CD4-positive, alpha-beta T cell treated with Interleukin-4 for 1 hour (primary cell): ENCODE results near the gene SLC8A2.
"Not testable (repeated sequence)": the region's sequence is repeated elsewhere in the genome, so short reads cannot be mapped to it uniquely, and the experiment has no call there.

ENCODE experiments used
- DNase-seq, 2 donors: peaks; one replicate each; pipeline ENCODE4 v3.0.0-alpha.2; 2020 to 2022

The SLC8A2 gene

DNA sequence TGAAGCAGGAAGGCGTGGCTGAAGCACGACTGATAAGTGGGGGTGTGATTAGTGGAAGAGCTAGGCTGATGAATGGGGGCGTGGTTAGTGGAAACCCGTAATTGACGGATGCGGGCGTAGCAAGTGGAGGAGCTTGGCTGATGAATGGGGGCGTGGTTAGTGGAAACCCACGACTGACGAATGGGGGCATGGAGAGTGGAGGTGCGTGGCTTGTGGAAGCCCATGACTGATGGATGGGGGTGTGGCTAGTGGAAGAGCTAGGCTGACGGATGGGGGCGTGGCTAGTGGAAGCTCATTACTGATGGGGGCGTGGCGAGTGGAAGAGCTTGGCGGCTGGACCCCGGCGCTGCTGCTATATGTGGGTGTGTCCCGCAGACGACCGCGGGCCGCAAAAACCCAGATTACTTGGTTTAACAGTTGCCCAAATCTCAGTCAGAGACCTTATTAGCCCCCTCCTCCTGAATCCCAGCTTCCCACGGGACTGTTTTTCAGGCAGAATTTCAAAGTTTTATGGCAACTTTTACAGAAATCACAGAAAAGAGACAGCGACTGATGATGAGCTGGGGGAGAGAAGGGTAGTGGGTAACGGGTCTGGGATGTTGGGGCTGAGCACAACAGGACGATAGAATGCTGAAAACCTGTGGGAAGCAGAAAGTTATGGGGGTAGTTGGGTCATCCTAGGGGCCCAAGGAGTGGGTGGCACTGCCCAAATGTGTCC lies 43.4 kb downstream of the SLC8A2 start:
- DNase-seq: peak; percentile 91

DNA sequence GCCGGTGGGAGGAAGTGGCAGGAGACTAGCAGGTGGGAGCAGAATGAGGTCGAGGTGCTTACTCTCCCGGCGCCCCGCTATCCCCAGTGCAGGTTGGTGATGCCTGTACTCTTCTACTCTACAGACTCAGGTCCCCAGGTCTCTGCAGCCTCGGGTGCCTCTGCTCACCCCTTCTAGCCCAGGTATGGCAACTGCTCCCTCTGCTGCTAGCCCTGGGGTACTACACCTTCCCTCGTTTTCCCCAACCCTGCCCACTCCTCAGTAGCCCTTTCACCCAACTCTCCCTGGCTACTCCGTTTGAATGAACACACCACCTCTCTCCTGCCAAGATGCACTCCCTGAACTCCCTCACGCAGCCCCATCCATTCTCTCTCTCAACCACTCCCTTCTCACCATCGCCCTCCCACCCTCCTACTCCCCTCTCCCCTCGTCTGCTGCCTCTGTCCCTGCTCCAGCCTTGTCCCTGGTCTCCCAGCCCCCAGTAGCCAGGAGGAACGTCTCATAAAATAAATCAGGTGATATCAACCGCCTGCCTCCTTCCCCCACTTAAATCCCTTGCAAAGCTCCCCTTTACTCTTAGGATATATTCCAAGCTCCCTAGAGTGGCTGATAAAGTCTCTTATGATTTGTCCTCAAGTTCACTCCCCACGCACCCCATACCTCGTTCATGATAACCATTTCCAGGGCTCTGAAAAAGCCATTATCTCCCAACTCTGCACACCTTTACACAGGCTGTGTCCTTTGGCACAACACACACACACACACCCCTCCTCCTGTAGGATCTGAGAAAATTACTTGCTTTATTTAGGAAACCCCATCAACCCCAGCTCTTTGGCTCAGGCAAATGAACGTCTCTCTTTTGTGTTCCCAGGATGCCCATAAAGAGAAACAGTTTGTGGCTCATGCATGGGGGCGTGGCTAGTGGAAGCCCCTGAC lies 44.2 kb downstream of the SLC8A2 start:
- DNase-seq: peak; percentile 71 to 75

DNA sequence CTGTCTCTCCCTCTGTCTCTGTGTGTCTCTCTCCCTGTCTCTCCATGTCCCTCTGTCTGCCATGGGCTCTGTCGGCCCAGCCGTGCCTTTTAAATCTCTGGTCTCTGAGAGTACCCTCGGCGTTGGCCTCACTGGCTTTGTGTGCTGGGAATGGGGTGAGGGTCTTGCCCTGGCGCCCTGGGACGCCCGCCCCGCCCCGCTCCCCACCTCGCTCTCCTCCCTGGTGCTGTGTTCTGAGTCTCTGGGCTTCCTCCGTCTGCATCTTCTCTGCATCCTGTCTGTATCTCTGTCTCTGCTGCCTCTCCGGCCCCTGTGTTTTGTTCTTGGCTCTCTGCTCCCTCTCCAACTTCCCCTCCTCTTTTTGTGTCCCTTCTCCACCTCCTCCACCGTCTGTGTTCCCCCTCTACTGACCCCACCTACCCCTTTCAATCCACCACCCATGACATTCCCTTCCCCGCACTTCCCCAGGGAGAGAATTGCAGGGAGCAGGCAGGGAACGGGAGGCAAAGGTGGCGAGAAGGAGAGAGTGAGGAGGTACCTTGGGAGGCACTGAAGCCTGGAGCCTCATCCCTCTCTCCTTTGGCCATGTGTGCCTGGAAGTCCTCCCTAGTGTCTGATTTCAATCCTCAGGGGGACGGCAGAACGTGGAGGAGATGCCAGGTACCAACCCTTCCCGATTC lies 48.4 kb downstream of the SLC8A2 start:
- no peak for DNase-seq

DNA sequence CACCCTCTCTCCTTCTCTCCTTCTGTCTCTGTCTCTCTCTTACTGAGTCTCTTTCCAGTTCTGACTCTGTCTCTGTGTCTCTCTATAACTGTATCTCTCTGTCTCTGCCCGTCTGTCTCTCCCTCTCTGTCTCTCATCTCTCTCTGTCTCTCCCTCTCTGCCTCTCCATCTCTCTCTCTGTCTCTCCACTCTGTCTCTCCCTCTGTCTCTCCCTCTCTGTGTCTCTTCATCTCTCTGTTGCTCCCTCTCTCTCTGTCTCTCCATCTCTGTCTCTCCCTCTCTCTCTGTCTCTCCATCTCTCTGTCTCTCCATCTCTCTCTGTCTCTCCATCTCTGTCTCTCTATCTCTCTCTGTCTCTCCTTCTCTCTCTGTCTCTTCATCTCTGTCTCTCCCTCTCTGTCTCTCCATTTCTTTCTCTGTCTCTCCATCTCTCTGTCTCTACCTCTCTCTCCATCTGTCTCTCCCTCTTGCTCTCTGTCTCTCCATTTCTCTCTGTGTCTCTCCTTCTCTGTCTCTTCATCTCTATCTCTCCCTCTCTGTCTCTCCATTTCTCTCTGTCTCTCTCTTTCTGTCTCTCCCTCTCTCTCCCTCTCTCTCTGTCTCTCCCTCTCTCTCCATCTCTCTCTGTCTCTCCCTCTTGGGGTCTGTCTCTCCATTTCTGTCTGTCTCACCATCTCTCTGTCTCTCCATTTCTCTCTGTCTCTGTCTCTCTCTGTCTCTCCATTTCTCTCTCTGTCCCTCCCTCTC lies 49.1 kb downstream of the SLC8A2 start:
- no peak for DNase-seq

DNA sequence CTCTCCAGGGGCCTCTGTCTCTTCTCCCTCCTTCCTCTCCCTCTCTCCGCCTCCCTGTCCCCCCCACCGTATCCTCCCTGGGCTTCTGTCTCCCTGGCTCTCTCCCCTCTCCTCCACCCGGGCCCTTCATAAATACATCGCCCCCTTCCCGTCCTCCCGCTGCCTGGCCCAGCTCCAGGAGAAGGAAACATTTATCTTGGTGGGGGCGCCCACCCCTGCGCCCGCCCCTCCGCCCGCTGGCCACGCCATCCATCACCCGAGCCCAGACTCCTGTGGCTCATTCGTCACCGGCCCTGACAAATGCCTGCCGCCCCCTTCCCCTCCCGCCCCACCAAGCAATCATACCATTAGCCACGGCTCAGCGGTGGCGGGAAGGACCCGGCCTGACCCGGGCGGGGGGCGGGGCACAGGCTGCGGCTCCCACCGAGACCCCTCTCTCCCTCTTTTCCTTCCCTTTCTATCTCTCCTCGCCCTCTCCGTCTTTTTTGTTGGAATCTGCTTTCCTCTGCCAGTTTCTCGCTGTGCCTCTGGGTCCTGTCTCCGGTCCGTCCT lies 49.8 kb downstream of the SLC8A2 start:
- no peak for DNase-seq

DNA sequence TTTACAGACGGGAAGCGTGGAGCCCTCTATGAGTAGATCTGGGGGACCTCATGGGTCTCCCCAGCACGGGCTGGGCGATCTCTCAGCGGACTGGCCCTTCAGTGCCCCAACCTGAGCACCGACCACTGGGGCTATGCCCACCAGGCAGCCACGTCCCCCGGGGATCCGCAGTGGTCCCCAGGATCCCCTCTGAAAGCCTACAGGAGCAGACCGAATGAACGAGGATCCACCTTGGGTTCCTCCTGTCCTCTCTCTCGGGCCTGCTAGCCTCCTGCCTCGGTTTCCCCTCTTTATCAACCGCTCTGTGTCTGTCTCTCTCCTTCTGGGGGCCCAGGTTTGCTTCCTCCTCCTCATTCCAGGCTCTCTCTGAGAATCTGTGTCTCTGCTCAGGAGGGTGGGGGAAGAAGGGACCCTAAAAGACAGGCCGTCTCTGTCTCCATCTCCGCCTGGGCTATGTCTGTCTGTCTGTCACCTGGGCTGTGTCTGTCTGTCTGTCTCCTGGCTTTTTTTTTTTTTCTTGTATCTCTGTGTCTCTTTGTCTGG lies 50.4 kb downstream of the SLC8A2 start:
- no peak for DNase-seq

DNA sequence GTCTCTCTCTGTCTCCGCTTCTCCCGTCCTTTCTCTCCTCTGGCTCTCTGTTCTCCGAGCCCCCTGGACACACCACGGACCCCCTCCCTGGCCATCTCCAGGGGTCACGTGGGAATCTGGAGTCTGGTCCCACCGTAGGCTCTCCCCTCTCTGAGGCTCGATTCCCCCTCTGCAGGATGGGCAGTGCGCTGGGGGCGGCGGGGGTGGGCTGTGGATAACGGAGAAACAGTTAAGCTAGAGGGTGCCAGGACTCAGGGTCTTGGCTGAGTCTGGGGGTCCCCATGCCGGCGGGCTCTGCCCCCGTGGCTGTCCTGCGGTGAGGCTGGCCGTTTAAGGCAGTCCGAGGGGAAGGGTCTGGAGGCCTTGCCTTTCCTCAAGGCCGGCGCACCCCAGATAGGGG lies 51.9 kb downstream of the SLC8A2 start:
- DNase-seq: no peak

DNA sequence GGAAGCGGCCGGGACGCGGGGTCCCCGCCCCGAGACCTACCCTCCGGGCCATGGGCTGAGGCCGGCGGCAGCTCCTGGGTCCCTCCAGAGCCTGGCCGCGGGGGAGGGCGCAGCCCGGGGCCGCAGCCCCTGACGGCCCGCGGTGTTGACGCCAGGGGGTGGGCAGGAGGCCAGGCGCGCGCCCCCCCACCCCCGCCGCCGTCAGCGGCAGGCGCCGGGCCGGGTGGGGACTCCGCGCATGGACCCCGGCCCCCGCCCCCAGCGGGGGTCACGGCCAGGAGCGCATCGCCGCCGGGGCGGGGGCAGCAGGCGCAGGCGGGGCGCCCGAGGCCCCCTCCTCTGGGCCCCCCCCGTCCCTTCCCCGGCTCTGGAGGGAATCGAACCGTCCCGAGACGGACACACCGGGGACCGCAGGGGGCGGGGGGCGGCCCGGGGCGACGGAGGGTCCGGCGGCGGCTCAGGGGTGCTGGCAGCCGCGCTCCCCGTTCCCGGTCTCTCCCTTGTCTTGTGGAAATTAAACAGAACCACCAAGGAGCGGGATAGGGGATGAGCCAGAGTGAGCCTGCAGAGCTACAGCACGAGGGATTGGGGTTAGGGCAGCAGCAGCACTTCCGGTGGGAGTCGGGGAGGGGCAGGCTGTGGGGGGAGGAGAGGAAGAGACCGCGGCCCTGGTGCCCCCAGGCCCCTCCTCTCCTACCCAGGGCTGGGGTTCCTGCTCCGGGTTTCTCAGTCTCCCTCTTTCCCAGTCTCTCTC lies 52.5 kb downstream of the SLC8A2 start, which contains the start of gene MEIS3:
MEIS3 (minus strand) TSS at position 498 of the 754 bp plus-strand sequence; CDS start at position 52, 446 bp downstream.
- no peak for DNase-seq

DNA sequence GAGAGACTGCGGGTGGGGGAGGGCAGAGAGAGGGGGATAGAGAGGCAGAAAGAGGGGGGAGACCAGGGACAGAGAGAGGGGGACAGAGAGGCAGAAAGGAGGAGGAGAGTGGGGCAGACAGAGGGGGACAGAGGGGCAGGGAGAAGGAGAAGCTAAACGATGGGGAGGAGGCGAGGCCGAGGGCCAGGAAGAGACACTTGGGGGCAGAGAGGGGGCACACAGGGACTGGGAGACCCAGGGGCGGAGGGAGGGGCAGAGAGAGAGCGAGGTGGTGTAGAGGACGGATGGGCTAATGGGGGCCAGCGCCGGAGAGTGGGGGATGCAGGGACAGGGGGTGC lies 53.0 kb downstream of the SLC8A2 start:
- DNase-seq: no peak

DNA sequence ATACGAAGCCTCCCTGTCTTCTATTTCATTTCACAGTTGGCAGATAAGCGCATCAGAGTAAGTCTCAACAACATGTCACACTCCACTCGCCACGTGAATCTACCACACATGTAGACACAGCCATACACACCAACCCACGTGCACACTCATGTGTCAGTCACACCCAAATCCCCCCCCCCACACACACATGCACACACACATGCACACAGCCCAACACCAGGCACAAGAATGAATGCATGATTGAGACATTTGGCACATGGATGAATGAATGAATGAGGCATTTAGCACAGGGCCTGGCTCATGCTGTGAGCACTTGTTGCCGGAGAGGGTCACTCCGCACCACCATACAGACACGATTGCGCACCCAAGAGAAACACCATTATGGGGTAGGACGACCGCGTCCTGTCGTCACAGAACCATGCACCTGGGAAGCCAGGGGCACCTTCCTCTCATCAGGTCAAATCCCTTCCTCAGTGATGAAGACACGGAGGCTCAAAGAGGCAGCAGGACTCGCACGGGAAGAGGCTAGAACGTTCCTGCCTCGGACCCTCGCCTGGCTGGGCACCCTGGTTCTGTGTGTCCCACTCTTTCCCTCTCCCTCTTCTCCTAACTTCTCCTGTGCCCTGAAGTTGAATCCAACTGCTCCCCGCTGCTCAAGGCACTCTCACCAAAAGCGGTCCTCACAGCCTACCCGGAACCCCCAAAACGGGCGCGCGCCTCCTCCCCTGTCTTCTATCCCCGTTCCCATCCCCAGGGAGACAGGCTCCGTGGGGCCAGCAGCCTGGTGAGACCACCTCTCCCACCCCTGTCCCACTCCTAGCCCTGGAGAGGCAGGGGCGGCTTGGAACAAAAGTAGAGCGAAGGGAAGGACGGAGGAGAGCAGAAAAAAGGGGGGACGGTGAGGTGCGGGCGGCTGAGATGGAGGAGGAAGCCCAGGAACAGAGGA lies 53.7 kb downstream of the SLC8A2 start:
- DNase-seq: no peak

DNA sequence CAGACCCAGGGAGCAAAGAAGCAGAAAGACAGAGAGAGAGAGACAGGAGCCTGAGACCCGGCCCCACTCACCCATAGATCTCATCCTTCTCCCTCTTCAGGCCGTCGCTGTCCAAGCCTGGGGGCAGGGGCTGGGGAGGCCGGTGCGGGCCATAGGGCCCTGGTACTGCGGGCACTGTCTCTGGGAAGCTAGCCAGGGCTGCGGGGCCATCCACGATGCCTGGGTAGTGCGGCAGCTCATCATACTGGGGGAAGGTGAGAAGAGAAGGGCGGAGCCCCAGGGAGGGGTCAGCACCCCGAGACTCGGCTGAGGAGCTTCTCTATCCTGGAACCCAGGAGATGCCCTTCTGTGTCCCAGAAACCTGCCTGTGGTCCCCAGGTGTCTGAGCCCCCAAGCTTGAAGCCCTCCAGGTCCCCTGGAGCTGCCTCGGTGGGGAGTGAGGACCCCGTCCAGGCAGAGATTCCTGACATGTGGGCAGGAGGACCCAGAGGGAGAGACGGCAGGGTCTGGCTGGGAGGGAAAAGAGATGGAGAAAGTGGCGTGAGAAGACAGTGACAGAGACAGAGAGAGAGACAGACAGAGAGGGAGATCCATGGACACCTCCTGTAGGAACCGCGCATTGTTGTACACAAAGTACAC lies 54.5 kb downstream of the SLC8A2 start:
- DNase-seq: no peak

DNA sequence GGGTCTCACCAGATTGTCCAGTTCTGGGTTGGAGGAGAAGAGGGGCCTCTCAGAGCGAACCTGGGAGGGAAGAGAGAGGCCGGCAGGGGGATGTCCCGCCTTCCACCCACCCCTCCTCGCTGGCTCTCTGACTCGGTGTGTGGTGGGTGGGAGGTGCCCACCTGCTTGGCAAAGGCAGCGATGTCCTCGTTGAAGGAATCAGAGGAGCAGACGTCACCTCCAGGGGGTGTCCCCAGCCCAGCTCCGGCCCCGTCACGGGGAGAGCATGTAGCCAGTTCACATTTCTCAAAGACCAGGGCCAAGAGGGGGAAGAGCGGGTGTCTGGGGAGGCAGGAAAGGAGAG lies 55.1 kb downstream of the SLC8A2 start:
- no peak for DNase-seq

DNA sequence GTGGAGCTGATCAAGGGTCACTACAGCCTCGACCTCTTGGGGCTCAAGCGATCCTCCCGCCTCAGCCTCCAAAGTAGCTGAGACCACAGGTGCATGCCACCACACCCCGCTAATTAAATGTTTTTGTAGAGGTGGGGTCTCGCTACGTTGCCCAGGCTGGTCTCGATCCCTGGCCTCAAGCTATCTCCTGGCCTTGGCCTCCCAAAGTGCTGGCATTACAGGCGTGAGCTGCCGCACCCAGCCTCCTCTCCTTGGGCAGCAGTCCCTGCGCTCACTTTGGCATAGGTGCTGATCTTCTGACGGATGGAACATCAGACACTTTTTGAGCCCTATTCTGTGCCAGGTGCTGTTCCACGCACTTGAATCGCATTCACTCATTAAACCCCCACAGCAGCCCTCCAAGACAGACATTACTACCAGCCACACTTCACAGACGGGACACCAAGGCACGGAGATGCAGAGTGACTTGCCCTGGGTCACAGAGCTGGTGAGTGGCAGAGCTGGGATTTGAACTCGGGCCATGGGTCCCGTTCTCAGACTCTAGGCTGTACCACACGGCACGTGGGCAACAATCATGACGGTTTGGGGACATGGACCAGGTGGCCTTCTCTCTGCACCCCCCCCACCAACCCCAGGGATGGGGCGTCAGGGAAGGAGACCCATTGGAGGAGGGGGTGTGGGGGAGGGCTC lies 55.6 kb downstream of the SLC8A2 start:
- DNase-seq: no peak

DNA sequence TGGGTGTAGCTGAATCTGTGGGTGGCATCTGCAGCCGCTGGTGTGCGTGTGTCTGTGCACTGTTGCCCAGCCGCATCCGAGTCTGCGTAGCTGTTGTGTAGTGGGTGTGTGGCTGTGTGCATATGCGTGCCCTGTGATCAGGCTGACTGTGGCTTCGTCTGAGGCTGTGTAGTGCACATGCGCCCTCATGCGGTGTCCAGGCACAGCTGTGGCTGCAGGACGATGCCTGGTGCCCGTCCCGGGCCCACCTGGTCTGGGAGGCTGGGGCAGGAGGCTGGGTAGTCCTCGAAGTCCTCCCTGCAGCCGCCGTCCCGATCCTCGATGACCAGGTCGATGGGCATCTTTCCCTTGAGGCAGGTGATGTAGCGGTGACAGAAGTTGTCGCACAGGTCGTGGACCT lies 57.2 kb downstream of the SLC8A2 start:
- DNase-seq: no peak

DNA sequence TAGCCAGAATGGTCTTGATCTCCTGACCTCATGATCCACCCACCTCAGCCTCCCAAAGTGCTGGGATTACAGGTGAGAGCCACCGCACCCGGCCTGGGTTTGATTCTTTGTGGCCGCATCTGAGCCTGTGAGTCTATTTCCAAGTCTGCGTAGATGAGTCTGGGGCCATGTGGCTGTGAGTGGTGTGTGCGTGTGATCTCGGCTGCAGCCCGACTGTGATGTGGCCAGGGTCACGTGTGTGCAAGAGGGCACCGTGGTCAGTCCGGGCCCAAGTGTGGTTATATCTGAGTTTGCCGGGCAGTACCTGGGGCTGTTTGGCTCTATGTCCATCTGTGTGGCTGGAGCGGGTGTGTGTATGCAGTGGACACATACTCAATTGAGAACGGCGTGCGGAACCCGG lies 57.8 kb downstream of the SLC8A2 start:
- DNase-seq: no peak

DNA sequence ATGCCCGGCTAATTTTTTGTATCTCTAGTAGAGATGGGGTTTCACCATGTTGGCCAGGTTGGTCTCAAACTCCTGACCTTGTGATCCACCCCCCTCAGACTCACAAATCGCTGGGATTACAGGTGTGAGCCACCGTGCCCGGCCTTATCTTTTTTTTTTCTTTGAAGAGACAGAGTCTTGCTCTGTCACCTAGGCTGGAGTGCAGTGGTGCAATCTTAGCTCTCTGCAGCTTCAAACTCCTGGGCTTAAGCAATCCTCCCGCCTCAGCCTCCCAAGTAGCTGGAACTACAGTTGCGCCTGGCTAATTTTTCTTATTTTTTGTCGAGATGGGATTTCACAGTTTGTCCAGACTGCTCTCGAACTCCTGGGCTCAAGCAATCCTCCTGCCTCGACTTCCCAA lies 60.0 kb downstream of the SLC8A2 start:
- not testable (repeated sequence) for DNase-seq

DNA sequence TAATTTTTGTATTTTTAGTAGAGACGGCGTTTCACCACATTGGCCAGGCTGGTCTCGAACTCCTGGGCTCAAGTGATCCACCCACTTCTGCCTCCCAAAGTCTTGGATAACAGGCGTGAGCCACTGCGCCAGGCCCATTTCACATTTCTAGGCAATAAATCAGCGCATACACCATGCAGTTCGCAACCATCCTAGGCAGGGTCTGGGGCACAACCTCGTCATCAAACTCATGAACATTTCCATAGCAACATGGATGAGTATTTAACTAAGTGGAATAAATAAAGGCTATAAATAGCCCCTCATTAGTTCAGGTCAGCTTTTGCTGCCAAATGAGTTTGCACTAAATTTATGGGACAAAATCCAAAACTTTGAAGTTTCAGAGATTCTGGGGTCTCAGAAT lies 60.6 kb downstream of the SLC8A2 start:
- no peak for DNase-seq

DNA sequence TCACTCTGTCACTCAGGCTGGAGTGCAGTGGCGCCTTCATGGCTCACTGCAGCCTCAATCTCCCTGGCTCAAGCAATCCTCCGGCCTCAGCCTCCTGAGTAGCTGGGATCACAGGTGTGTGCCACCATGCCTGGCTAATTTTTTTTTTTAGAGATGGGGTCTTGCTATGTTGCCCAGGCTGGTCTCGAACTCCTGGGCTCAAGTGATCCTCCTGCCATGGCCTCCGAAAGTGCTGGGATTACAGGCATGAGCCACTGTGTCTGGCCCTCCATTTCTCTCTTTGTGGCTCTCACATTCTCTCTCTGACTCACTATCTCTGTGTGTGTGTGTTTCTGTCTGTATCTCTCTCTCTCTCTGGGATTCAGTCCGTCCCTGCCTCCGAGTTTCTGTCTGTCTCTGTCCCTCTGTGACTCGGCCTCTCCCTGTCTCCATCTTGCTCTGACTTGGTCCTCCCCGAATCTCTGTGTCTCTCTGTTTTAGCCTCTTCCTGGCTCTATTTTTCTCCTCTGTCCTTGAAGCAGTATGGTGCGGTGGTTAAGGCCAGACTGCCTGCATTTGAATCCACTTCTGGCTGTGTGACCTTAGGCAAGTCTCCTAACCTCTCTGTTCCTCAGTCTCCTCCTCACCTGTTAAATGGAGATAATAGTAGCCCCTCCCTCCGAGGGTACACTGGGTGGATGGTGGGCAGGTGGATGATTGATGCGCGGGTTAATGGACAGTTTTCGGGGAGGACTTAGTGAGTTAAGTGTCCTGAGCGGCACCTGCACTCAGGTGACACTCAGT lies 63.3 kb downstream of the SLC8A2 start:
- DNase-seq: no peak

DNA sequence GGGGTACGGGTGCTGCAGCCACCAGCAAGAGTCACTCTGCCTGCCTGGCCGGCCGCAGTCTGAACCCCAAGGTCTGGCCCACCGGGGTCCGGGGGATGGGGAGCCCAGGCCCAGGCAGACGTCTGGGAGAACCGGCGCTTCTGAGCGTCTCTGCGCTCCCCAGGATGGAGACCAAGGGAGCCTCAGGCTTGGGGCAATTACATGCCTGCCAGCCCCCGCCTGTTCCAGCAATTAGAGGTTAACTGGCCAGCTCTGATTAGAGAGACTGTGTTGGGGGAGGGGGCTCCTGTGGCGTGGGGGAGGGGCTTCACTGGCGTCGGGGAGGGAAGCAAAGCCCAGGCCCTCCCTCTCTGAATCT lies 64.3 kb downstream of the SLC8A2 start:
- DNase-seq: no peak
